Measurements from ENCODE around the gene PACSIN2. TPM values are rescaled to one million over a fixed set of nuclear protein-coding genes. Genes with fewer than 3 reads are reported as not detected.

The PACSIN2 gene
- total RNA-seq, 5 donors from 2014 or later (not counting 1 experiment from before 2014, with no cell fraction given) = 25.9 to 49.0 (median 40.4) TPM

GRCh38 chr22:42947211-42947990, 67.5 kb downstream of the PACSIN2 start:
- H3K27me3 ChIP-seq (replicated peaks in 1 of 2; ENCODE audit: control insufficient read depth in 2 of 2, extremely low read depth in 1 of 2, insufficient read depth in 2 of 2, low read length in 1 of 2) = no peaks in the 10 kb centered on the region
- Mint-ChIP-seq H3K27me3 (no peaks in the 10 kb centered on the region), H3K4me1 (peaks cover 53 to 71% (median 60%) of the 10 kb centered on the region in 3 donors), H3K36me3 (peaks cover 19% of the 10 kb centered on the region), H3K27ac (no peak overlapping the region), H3K4me3 (peak overlapping the region in 1 of 3 donors; percentile 37), H3K9me3 (no peaks in the 10 kb centered on the region)
- WGBS (ENCODE audit: insufficient coverage) = 92% methylated on average over 6 of the region's 13 CpGs
- ChIA-PET CTCF (interaction anchor here in 1 of 2 donors (0.5 kb wide), 1 partner anchor 68 kb away, joined by 4 read pairs; the partner anchor contains the start of gene PACSIN2), POLR2A (interaction anchor here in 1 of 2 donors (0.6 kb wide), 1 partner anchor 27 kb away, joined by 3 read pairs; no protein-coding TSS in a partner anchor)
- DNase-seq (no peak), ATAC-seq (replicated peaks in 1 of 4) (no peak)
- peaks cover 0 to 7% of the 10 kb centered on the region in 2 donors for H3K36me3 ChIP-seq (ENCODE audit: control insufficient read depth in 2 of 2, extremely low read depth in 1 of 2, insufficient read depth in 1 of 2, low read length in 1 of 2)
- no peak overlapping the region for H3K27ac ChIP-seq (ENCODE audit: low read length)
- H3K4me1 ChIP-seq (ENCODE audit: control insufficient read depth in 1 of 2, extremely low read depth in 1 of 2, insufficient read depth in 2 of 2, low read length in 2 of 2) = peaks cover 9 to 33% of the 10 kb centered on the region in 2 experiments
- H3K9me3 ChIP-seq = no peaks in the 10 kb centered on the region
- H3K4me3 ChIP-seq (ENCODE audit: control insufficient read depth in 1 of 2, extremely low read depth in 1 of 2, low read length in 1 of 2) = no peak overlapping the region

- Mint-ChIP-seq H3K9me3 (no peaks in the 10 kb centered on the region), H3K4me1 (peaks cover 49 to 66% (median 56%) of the 10 kb centered on the region in 3 donors), H3K27me3 (no peaks in the 10 kb centered on the region), H3K36me3 (peaks cover 19% of the 10 kb centered on the region), H3K4me3 (peak overlapping the region in 1 of 3 donors; percentile 5), H3K27ac (no peak overlapping the region)
- Histone ChIP-seq H3K27ac (ENCODE audit: low read length) (no peak overlapping the region), H3K4me1 (ENCODE audit: control insufficient read depth in 1 of 2, extremely low read depth in 1 of 2, insufficient read depth in 2 of 2, low read length in 2 of 2) (peaks cover 9 to 33% of the 10 kb centered on the region in 2 experiments), H3K36me3 (ENCODE audit: control insufficient read depth in 2 of 2, extremely low read depth in 1 of 2, insufficient read depth in 1 of 2, low read length in 1 of 2) (peaks cover 0 to 7% of the 10 kb centered on the region in 2 donors), H3K9me3 (no peaks in the 10 kb centered on the region), H3K4me3 (ENCODE audit: control insufficient read depth in 1 of 2, extremely low read depth in 1 of 2, low read length in 1 of 2) (no peak overlapping the region), H3K27me3 (replicated peaks in 1 of 2; ENCODE audit: control insufficient read depth in 2 of 2, extremely low read depth in 1 of 2, insufficient read depth in 2 of 2, low read length in 1 of 2) (no peaks in the 10 kb centered on the region)
- ChIA-PET CTCF (no interaction called here), POLR2A (no interaction called here)
- DNase-seq (no peak), ATAC-seq (replicated peaks in 1 of 4) (no peak)
- 93% methylated on average over 14 of the region's 16 CpGs for WGBS (ENCODE audit: insufficient coverage)
Observed at GRCh38 chr22:42946546-42947198, 68.3 kb downstream of the PACSIN2 start.

GRCh38 chr22:42945736-42946135, 69.2 kb downstream of the PACSIN2 start:
- no peak overlapping the region for H3K4me3 Mint-ChIP-seq
- DNase-seq (no peak), ATAC-seq (replicated peaks in 1 of 4) (no peak)
- no peaks in the 10 kb centered on the region for H3K9me3 Mint-ChIP-seq
- Histone ChIP-seq H3K36me3 (ENCODE audit: control insufficient read depth in 2 of 2, extremely low read depth in 1 of 2, insufficient read depth in 1 of 2, low read length in 1 of 2) (peaks cover 0 to 7% of the 10 kb centered on the region in 2 donors), H3K27me3 (replicated peaks in 1 of 2; ENCODE audit: control insufficient read depth in 2 of 2, extremely low read depth in 1 of 2, insufficient read depth in 2 of 2, low read length in 1 of 2) (no peaks in the 10 kb centered on the region), H3K27ac (ENCODE audit: low read length) (no peak overlapping the region), H3K9me3 (no peaks in the 10 kb centered on the region), H3K4me3 (ENCODE audit: control insufficient read depth in 1 of 2, extremely low read depth in 1 of 2, low read length in 1 of 2) (no peak overlapping the region), H3K4me1 (ENCODE audit: control insufficient read depth in 1 of 2, extremely low read depth in 1 of 2, insufficient read depth in 2 of 2, low read length in 2 of 2) (peaks cover 9 to 33% of the 10 kb centered on the region in 2 experiments)
- peaks cover 50 to 68% (median 59%) of the 10 kb centered on the region in 3 donors for H3K4me1 Mint-ChIP-seq
- CTCF ChIA-PET = no interaction called here
- no peaks in the 10 kb centered on the region for H3K27me3 Mint-ChIP-seq
- POLR2A ChIA-PET = no interaction called here
- H3K27ac Mint-ChIP-seq = no peak overlapping the region
- 30% methylated on average over 2 of the region's 5 CpGs for WGBS (ENCODE audit: insufficient coverage)
- peaks cover 23% of the 10 kb centered on the region for H3K36me3 Mint-ChIP-seq

GRCh38 chr22:42945027-42945426, 69.9 kb downstream of the PACSIN2 start:
- Histone ChIP-seq H3K9me3 (no peaks in the 10 kb centered on the region), H3K4me1 (ENCODE audit: control insufficient read depth in 1 of 2, extremely low read depth in 1 of 2, insufficient read depth in 2 of 2, low read length in 2 of 2) (peaks cover 9 to 33% of the 10 kb centered on the region in 2 experiments), H3K36me3 (ENCODE audit: control insufficient read depth in 2 of 2, extremely low read depth in 1 of 2, insufficient read depth in 1 of 2, low read length in 1 of 2) (peaks cover 0 to 7% of the 10 kb centered on the region in 2 donors), H3K27me3 (replicated peaks in 1 of 2; ENCODE audit: control insufficient read depth in 2 of 2, extremely low read depth in 1 of 2, insufficient read depth in 2 of 2, low read length in 1 of 2) (no peaks in the 10 kb centered on the region), H3K4me3 (ENCODE audit: control insufficient read depth in 1 of 2, extremely low read depth in 1 of 2, low read length in 1 of 2) (no peak overlapping the region), H3K27ac (ENCODE audit: low read length) (no peak overlapping the region)
- peaks cover 55 to 64% (median 63%) of the 10 kb centered on the region in 3 donors for H3K4me1 Mint-ChIP-seq
- DNase-seq (no peak), ATAC-seq (replicated peaks in 1 of 4) (no peak)
- WGBS (ENCODE audit: insufficient coverage) = 79% methylated on average over 6 of the region's 9 CpGs
- ChIA-PET POLR2A (no interaction called here), CTCF (no interaction called here)
- peaks cover 23% of the 10 kb centered on the region for H3K36me3 Mint-ChIP-seq
- H3K27me3 Mint-ChIP-seq = no peaks in the 10 kb centered on the region
- no peak overlapping the region for H3K27ac Mint-ChIP-seq
- no peak overlapping the region for H3K4me3 Mint-ChIP-seq
- H3K9me3 Mint-ChIP-seq = no peaks in the 10 kb centered on the region

- no peaks in the 10 kb centered on the region for H3K27me3 Mint-ChIP-seq
- no peaks in the 10 kb centered on the region for H3K9me3 ChIP-seq
Observed at GRCh38 chr22:42944409-42944808, 70.5 kb downstream of the PACSIN2 start.

GRCh38 chr22:42943981-42944380, 71.0 kb downstream of the PACSIN2 start:
- ATAC-seq (replicated peaks in 1 of 4) (no peak), DNase-seq (no peak)
- Mint-ChIP-seq H3K36me3 (peaks cover 23% of the 10 kb centered on the region), H3K4me3 (no peak overlapping the region), H3K9me3 (no peaks in the 10 kb centered on the region), H3K4me1 (peaks cover 56 to 64% (median 57%) of the 10 kb centered on the region in 3 donors), H3K27ac (no peak overlapping the region), H3K27me3 (no peaks in the 10 kb centered on the region)
- Histone ChIP-seq H3K27ac (ENCODE audit: low read length) (no peak overlapping the region), H3K4me1 (ENCODE audit: control insufficient read depth in 1 of 2, extremely low read depth in 1 of 2, insufficient read depth in 2 of 2, low read length in 2 of 2) (peaks cover 8 to 29% of the 10 kb centered on the region in 2 experiments), H3K36me3 (ENCODE audit: control insufficient read depth in 2 of 2, extremely low read depth in 1 of 2, insufficient read depth in 1 of 2, low read length in 1 of 2) (peaks cover 0 to 7% of the 10 kb centered on the region in 2 donors), H3K9me3 (no peaks in the 10 kb centered on the region), H3K4me3 (ENCODE audit: control insufficient read depth in 1 of 2, extremely low read depth in 1 of 2, low read length in 1 of 2) (no peak overlapping the region), H3K27me3 (replicated peaks in 1 of 2; ENCODE audit: control insufficient read depth in 2 of 2, extremely low read depth in 1 of 2, insufficient read depth in 2 of 2, low read length in 1 of 2) (no peaks in the 10 kb centered on the region)
- POLR2A ChIA-PET = no interaction called here
- CTCF ChIA-PET = interaction anchor here in 1 of 2 donors (0.6 kb wide), 1 partner anchor 291 kb away, joined by 3 read pairs; no protein-coding TSS in a partner anchor
- 100% methylated on average over 1 of the region's 3 CpGs for WGBS (ENCODE audit: insufficient coverage)

More at GRCh38 chr22:42944409-42944808, 70.5 kb downstream of the PACSIN2 start:
- POLR2A ChIA-PET = no interaction called here
- 100% methylated on average over 3 of the region's 5 CpGs for WGBS (ENCODE audit: insufficient coverage)
- Mint-ChIP-seq H3K4me1 (peaks cover 59 to 65% (median 61%) of the 10 kb centered on the region in 3 donors), H3K9me3 (no peaks in the 10 kb centered on the region), H3K36me3 (peaks cover 23% of the 10 kb centered on the region), H3K27ac (no peak overlapping the region), H3K4me3 (no peak overlapping the region)
- DNase-seq (no peak), ATAC-seq (replicated peaks in 1 of 4) (no peak)
- H3K27ac ChIP-seq (ENCODE audit: low read length) = no peak overlapping the region
- H3K36me3 ChIP-seq (ENCODE audit: control insufficient read depth in 2 of 2, extremely low read depth in 1 of 2, insufficient read depth in 1 of 2, low read length in 1 of 2) = peaks cover 0 to 7% of the 10 kb centered on the region in 2 donors
- CTCF ChIA-PET = interaction anchor here in 1 of 2 donors (0.6 kb wide), 1 partner anchor 291 kb away, joined by 3 read pairs; no protein-coding TSS in a partner anchor
- no peaks in the 10 kb centered on the region for H3K27me3 ChIP-seq (replicated peaks in 1 of 2; ENCODE audit: control insufficient read depth in 2 of 2, extremely low read depth in 1 of 2, insufficient read depth in 2 of 2, low read length in 1 of 2)
- no peak overlapping the region for H3K4me3 ChIP-seq (ENCODE audit: control insufficient read depth in 1 of 2, extremely low read depth in 1 of 2, low read length in 1 of 2)
- H3K4me1 ChIP-seq (ENCODE audit: control insufficient read depth in 1 of 2, extremely low read depth in 1 of 2, insufficient read depth in 2 of 2, low read length in 2 of 2) = peaks cover 9 to 33% of the 10 kb centered on the region in 2 experiments

All from T-cell (primary cell).